Stimulated activated CD4-positive, alpha-beta T cell treated with anti-CD3 and anti-CD28 coated beads, Interleukin-1b, Interleukin-23, amount 100 ng/mL, for 24 hours (primary cell): ENCODE data around the gene YDJC.
"Not testable (repeated sequence)": the region's sequence is repeated elsewhere in the genome, so short reads cannot be mapped to it uniquely, and the experiment has no call there.

ENCODE experiments used
- DNase-seq, 4 experiments: peaks; one replicate each; pipeline ENCODE4 v3.0.0-alpha.2; 2020; ENCODE audit warnings: low read depth in 4 of 4, low spot score in 1 of 4

The YDJC gene

DNA sequence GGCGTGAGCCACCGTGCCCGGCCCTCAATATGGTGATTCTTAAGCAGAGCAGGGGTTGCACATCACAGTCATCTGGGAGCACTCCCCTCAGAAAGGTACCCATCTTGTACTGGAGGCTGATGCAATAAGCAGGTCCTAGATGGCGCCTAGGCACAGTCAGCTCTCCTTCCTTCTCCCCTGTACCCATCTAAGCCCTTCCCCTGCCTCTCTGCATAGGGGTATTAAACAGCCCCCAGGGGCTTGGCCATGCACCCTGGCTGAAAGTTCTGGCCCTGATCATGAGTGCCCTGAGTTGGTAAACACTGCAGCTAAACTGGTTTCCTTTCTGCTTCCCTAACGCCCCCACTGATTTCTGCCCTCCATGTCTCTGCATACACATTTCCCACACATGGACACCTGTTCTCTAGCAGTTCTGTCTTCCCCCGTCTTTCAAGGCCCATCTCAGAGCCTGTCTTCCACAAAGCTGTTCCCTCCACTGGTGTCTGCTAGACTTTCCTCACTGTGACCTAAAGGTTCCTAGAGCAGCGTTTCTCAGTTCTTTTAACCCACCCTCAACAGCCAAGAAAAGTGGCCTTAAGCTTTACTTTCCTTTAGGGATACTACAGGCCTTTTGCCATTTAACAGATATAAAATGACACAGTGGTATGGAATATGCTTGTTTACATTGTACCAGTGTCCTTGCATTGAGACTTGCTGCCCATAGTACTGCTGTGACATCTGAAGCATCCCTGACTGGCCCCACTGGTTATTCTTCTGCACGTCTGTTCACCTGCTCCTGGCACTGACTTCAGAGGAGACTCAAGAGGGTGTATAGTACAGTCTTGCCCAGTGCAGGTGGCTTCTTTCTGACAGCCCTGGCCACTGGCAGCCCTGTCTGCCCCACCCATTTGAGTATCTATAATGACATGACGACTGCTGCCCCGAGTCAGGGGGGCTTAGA is 46.8 kb downstream of the YDJC start:
- DNase-seq = no peak

- not testable (repeated sequence) for DNase-seq
Measured at GRCh38 chr22:21581009-21581713, 48.7 kb downstream of the YDJC start.

DNA sequence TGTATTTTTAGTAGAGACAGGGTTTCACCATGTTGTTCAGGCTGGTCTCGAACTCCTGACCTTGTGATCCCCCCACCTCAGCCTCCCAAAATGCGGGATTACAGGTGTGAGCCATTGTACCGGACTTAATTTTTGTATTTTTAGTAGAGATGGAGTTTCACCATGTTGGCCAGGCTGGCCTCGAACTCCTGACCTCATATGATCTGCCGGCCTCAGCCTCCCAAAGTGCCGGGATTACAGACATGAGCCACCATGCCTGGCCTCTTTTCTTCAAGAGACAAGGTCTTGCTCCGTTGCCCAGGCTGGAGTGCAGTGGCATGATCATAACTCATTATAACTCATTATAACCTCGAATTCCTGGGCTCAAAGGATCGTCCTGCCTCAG is 49.2 kb downstream of the YDJC start:
- DNase-seq = not testable (repeated sequence)

GRCh38 chr22:21579474-21579851 is 50.4 kb downstream of the YDJC start:
- no peak for DNase-seq
